NCI-H510A treated with DMSO at 0.1 percent for 48 hours (cell line): ENCODE data around the gene SFMBT2.

Experiments
- DNase-seq: peaks from one replicate; lab custom pipeline; 2025; lab: John Stamatoyannopoulos, UW

Gene SFMBT2

DNA sequence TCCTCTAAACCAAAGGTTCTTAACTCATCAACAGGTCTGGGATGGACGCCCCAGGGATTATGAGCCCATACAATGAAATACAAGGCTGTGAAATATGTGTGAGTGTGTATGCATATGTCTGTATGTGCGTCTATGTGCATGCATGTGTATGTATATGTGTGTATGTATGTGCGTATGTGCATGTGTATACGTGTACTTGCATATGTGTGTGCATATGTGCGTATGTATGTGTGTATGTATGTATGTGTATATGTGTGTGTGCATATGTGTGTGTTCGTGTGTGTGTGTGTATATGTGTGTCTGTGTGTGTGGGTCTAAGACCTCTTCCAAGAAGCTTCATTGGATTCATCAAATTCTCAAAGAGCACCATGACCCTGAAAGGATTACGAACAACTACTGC lies 112.3 kb downstream of the SFMBT2 start:
- no peak for DNase-seq

DNA sequence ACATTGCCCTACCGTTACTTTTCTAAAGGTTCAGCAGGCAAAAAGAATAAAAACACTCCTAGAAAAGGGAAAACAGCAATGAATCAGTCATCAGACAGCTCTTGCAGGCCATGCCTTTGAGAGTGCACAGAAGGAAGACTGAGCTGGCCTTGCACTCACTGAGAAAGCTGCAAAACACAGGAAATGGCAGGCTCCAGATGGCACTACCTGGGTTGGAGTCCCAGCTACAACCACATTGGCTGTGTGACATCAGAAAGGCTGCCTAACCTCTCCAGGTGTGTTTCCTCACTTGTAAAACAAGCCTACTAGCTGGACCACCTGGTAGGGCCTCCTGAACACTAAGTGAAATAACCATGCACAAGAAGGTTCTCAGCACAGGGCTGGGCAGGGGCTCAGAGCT lies 113.7 kb downstream of the SFMBT2 start:
- DNase-seq: no peak

DNA sequence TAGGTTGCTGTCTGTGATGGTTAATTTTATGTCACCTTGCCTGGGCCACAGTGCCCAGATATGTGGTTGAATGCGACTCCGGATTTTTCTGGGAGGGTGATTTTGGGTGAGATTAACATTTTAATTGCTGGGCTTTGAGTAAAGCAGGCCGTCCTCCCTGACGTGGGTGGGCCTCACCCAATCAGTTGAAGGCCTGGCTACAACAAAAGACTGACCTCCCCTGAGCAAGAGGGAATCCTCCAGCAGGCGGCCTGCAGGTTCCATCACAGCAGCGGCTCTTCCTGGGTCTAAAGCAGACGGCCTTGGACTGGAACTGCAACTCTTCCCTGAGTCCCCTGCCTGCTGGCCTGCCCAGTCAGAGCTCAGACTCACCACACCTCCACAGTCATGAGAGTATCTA lies 114.2 kb downstream of the SFMBT2 start:
- DNase-seq: no peak

DNA sequence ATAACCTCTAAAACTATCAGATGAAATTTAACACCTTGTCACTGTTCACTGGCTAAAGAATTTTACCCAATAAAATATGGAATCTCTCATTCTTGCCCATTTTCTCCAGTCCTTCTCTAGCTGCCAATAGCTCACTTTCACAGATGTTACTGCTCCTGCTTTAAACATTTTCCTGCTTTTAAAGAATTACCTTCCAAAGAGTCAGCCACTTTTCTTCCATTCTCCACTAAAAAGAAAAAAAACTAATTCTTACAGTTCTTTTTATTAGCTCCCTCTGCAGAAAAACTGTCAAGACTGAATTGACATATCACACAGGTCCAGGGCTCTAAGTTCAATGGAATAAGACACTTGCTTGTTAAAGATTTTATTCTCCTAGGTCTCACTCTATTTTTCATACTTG lies 114.8 kb downstream of the SFMBT2 start:
- DNase-seq: no peak

DNA sequence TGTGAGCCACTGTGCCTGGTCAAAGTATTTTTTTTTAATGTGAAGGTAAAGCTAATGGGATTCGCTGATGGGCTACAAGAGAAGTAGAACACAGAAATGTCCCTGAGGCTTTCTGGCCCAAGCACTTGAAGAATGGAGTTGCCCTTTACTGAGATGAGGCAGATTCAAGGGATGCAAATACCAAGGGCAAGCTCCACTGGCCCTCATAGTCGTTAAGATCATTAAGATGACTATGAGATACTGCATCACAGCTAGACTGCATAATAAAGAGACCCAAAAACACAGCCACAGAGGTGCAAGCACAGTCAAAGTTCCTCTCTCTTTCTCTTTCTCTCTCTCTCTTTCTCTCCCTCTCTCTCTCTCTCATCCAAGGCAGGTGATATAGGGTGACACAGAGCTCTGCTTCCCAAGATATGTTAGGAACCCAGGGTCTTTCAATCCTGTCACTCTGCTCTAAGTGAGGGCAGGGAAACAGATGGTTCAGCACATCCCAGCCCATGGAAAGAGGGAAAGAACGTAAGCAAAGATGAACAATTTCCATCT lies 117.4 kb downstream of the SFMBT2 start:
- no peak for DNase-seq

DNA sequence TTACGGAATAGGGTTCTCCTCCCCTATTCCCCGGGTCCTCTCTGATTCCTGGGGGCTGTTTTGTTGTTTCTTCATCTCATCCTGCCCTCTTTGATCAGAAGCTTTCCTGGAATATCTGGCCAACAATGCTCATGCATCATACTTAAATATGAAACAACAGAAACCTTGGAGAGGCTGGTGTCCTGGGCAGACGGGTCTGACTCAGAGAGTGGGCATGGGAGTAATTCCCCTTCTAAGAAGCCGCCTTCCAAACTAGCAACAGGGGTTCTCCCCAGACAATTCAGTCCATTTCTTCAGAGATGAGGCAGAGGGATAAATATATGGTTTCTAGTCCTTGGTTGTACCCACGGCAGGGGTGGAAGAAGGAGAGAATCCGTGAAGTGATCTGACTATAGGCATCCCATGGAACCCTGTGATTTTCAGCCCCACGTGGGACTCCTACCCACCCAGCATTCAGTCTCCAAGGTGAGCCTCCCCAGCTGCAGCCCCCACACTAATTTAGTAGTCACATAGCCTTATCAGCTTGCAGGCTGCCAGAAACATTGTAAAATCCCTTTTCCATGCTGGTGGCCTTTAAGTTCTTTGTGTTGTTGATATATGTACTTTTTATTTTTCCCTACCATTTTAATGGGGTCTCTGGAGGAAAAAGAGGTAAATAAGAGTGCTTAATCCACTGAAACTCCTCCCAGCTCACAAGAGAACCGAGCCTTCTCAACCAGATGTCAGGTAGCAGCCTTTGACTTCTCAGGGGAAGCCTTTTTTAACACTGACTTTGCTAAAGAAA lies 119.2 kb downstream of the SFMBT2 start:
- DNase-seq: no peak

DNA sequence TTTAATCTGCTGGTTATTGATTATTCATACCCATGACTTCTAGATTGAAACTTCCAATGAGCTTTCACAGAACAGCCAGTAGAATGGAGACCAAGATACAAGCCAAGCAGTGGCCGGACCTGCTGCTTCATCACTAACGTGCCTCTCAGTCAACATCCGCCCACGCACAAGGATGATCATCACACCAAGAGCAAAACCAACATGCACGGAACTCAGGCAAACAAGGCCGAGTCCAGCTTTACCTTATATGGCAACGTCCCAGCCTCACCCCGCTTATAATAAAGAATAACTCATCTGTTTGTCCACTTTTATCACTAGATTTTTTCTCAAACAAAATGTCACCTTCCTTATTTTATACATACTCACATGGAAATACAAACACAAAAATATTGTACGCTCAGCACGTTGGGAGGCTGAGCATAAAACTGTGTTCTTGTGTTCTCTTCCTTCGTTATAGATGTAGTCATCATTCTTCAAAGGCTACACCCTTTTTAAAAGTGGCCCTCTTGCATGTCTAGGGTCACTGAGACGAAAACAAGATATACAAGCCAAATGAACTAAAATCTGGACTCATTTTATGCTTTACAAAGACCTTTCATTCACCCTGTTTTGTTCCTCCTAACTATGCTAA lies 122.7 kb downstream of the SFMBT2 start:
- DNase-seq: no peak

DNA sequence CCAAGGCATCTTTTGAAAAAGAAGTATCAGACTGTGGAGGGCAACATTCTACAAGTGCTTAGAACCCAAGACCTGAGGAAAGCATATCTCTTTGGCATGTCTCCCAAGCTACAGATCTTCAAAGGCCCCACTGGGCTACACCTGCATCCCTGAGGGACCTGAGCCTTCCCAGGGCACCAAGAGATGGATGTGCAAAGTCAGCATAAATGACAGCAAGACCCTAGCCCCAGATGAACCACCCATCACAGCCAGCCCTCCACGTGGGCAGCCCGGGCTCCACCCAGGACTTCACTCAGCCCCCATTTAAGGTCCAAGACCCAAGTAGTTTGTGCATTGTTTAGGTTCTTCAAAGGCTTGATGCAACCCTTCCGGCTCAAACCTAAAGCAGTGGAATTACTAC lies 123.5 kb downstream of the SFMBT2 start:
- no peak for DNase-seq

DNA sequence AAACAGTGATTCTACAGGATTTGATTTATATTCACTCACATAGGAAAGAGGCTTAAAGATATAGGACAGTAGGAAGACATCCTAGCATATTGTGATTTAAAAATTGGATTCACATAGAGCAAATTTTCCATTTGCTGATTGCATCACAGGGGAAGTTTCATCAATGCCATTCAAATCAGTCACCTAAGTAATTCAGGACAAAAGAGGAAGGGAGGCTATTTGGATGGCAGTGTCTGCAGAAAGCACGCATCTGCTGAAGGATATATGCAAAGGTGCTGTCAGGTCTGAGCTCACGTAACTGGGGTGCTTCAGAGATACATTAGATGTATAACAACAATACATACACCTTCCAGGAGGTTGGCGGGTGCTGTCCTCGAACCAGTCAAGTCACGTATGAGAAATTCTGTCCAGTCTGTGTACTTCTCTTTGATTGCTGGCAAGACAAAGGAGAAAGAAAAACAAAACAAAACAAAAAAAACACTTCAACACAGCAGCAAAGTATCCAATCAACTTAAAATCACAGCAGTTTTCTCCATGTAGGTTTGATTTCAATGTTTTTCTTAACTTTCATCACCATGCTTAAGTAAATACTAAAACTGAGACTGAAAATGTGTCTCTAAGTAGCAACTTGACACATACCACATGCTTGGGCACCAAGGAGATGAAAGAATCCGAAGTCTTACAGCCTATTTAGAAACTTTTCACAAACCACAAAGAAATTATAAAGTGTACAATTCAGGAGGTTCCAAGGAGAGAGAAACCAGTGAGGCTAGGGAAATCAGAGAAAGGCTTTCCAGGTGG lies 125.1 kb downstream of the SFMBT2 start:
- no peak for DNase-seq

DNA sequence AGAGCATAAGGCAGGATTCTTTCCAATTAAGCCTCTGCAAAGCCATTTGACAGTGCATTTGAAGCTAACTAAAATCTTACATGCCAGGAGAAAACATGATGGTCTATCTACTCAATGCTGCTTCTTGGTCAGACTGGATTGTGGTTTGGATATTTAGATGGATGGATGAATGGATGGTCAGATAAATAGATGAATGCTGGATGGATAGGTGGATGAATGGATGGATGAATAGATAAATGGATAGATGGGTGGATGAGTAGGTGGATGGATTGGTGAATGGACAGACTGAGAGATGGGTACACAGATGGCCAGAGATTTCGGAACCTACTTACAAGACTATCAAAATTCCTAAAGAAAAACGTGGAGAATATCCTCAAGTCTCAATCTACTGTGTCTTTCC lies 127.6 kb downstream of the SFMBT2 start:
- DNase-seq: no peak

DNA sequence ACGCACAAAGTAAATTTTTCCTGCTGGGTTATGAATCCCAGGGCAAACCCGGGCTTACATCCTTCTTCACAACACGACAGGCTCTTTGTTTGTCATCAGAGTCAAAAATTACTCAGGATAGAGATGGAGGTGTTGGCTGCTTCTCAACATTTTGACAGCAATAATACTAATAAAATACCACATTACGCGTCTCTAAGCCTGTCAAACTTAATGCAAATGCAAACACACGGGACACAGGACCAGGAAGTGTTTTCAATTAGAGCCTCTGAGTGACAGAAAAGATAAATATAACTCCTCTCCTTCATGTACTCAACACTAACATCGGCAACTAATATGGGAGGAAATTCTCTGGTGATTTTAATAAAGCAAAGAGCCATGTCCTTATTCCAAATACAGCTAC lies 128.4 kb downstream of the SFMBT2 start:
- DNase-seq: no peak

DNA sequence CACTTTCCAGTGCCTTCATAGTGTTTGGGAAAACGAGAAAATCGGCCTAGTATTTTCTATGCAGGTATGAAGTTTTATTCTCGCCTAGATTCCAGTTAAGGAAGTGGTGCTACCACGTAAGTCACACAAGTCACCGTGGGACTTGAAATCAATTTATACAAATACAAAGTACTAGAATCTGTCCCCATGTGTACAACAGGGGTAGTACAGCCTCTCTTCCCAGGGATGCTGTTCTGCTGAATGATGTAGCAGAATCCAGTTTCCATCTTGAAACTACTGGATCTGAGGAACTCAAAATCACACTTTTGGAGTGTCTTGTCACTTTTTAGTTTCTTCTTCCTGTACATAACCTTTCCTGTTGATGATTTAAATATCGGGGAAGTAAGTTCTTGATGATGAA lies 129.4 kb downstream of the SFMBT2 start:
- no peak for DNase-seq

DNA sequence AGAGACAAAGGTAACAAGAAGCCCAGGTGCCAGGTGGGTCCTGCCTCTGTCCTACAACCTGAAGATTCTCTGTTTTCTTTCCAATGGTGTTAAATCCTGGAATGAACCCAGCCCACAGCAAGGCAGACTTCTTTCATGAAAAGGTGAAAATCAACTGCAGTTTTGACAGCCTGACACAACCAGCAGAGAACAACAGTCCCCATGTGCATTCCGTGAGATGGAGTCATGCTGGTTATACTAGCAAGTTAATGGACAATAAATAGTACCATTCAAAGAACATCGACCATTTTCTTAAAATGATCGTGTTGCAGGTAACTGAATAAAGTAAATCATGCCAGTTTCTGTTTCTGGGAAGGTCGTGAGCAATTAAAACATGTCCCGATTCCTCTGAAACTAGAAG lies 131.5 kb downstream of the SFMBT2 start:
- DNase-seq: no peak

DNA sequence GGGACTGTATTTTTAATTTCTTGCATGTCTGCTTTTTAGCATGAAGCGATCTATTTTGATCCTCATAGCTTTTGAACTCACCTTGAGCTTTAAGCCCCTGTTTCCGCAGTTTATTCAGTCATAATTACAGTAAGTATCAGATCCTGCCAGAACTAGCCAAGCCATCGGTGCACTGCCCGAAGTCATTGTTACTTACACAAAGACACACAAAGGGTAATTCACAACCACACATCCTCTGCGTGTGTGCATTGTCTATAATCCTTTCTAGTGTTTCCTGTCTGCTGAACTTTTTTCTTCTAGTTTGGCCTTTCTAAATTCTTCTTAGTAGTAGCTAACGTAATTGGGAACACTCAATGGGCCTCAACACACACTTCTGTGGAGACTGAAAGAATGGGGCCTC lies 133.0 kb downstream of the SFMBT2 start:
- DNase-seq: no peak

DNA sequence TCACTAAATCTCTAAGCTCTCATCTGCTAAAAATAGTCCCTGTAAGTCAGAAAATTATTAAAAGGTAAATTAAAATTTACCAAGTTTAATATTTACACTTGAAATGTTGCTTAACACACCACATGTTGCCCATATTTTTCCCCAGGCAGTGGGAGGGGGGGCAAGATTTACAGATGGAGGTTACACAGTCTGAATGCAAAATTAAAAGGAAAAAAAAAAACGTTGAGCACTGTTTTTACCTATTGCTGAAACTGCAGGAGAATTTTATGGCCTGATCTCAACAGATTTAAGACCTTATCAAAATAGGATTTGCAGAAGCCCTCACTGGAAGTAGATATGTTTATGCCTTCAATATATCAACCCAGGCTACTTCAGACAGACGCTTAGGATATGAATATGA lies 133.4 kb downstream of the SFMBT2 start:
- no peak for DNase-seq

DNA sequence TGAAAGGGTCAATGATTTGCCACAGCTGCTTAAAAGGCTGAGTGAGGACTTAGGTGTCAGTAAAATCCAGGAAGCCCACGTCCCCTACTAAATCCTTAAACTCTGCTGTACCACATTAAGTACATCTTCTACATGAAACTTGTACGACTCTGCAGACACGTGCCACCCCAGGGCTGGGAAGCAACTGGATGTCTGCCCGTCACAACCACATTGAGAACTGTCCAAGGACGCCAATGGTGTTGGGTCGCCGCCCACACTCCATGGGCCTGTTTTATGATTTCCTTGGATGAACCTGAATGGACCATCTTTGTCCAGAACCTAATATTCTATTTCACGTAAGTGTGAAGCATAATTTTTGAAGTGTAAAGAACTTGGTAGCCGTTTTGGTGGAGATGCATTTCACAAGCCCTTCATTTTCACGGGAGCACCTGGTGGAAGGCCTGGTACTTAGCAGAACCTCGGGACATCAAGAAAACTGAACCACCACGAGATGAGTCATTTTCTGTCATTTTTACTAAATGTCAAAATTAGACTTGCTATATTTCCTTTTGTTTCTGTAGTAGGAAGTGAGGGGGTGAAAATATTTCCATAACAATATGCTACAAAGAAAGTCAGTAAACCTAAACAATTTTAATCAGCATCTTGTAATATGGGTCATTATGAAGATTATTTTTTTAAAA lies 134.9 kb downstream of the SFMBT2 start:
- DNase-seq: no peak

DNA sequence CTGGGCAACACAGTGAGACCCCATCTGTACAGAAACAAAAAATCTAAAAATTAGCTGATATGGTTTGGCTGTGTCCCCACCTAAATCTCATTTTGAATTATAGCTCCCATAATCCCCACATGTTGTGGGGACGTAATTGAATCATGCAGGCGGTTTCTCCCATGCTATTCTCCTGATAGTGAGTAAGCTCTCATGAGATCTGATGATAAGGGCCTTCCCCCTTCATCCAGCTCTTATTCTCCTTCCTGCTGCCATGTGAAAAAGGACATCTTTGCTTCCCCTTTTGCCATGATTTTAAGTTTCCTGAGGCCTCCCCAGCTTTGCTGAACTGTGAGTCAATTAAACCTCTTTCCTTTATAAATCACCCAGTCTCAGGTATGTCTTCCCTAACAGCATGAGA lies 136.5 kb downstream of the SFMBT2 start:
- no peak for DNase-seq

DNA sequence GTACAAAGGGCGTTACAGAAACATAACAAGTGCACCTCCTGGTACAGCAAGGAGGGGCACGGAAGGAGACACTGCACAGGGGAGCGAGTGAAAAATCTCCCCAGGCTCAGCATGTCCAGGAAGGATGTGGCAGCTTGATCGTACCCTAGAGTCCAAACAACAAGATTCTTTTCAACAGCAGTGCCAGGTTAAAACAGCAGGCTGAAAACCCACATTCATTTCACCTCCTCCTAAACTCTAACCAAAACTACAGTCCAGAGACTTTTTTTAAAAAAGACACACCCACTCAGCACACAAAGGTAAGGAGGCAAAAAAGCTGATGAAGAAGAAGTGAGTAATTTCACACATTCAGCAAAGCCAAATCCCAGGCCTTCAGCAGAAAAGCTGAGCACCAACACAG lies 138.8 kb downstream of the SFMBT2 start:
- no peak for DNase-seq

DNA sequence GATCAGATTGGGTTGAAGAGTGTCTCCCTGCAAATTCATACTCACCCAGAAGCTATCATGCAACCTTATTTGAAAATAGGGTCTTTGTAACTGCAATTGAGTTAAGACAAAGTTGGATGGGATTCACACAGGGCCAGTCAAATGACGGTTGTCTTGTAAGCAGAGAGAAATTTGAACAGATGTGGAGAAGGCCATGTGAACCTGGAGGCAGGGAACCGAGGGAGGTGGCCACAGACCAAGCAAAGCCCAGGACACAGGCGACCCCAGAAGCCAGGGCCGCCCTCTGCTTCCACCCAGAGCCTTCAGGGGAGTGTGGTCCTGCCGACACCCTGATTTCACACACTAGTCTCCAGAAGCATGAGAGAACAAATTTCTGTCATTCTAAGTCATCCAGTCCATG lies 140.8 kb downstream of the SFMBT2 start:
- DNase-seq: no peak

DNA sequence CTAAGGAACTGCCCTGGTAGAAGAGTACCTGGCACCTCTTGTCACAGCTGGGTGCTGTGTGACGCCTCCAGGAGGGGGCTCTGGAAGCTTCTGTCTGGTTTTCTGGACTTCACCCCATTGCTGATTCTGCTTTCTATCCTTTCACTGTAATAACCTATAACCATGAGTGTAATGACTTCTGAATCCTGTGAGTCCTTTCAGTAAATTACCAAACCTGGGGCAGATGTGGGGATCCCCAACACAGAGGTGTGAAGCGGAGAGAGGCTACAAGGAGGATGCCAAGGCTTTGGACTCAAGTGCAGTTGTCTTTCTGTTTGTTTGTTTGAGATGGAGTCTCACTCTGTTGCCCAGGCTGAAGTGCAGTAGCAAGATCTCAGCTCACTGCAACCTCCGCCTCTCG lies 143.7 kb downstream of the SFMBT2 start:
- DNase-seq: no peak

DNA sequence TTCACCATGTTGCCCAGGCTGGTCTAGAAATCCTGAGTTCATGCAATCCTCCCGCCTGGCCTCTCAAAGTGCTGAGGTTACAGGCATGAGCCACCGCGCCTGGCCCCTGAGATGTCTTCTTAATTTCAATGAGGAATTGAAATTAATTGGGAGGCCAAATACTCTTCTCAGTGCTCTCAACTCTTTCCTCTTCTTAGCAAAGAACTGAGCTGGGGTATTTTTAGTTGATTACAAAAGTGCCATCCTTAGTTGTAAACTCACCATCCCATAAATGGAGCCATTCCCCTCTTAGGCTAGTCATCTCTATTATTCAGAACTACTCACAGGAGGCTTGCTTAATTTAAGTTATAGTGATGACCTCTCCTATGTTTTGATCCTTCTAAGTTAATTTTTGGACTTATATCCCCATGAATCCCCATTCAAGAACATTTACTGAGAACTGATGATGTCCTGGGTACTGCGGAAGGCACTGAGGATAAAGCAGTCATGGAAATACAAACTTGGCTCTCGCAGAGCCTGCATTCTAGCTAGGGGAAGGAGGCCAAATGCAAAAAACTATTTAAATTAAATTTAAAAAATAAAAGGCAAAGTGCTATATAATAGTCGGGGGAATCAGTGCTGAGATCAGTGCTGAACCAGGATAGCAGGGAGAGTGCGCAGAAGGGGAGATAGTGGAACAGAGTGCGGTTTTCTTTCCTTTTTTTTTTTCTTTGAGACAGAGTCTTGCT lies 145.3 kb downstream of the SFMBT2 start:
- no peak for DNase-seq

DNA sequence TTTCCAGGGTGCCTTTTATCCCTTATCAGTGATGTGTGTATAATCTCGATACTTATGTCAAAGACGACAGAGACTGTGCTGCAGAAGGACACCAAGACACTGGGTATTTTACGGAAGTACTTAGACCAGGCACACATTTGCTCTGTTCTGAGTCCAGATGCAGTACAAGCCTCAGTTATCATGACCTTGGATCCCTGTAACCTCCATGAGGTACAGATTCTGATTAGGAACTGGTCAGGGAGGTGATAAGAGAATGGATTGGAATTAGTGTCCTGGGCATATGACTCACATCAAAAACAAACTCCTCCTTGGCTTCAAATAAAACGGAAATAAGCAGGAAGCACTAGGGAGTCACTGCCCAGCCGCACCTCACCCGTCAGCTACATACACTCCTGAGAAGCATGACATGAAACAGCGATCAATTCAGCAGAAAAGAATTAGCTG lies 146.5 kb downstream of the SFMBT2 start:
- no peak for DNase-seq
